HFFc6 (cell line): Measurements from ENCODE around the gene EPM2A. TPM values are rescaled to one million over a fixed set of nuclear protein-coding genes. Genes with fewer than 3 reads are reported as not detected.

Experiments used
- DNase-seq: peaks from one replicate; pipeline ENCODE4 v3.0.0-alpha.2; 2018
- H3K27ac Mint-ChIP-seq: 2 replicates; pipeline ENCODE4 v1.8.0; 2020; ENCODE audit warnings: mild to moderate bottlenecking, mixed read lengths
- H3K27me3 Mint-ChIP-seq: 2 replicates; pipeline ENCODE4 v1.8.0; 2021; ENCODE audit warnings: mild to moderate bottlenecking, moderate library complexity, mixed read lengths; ENCODE audit not compliant: insufficient read depth
- H3K36me3 Mint-ChIP-seq: 2 replicates; pipeline ENCODE4 v1.8.0; 2021; ENCODE audit warnings: low read depth, mixed read lengths
- H3K4me1 Mint-ChIP-seq: 2 replicates; pipeline ENCODE4 v1.8.0; 2020; ENCODE audit warnings: low read depth, mixed read lengths
- H3K4me3 Mint-ChIP-seq: 2 replicates; pipeline ENCODE4 v1.8.0; 2020; ENCODE audit warnings: mild to moderate bottlenecking, moderate library complexity, mixed read lengths
- H3K9me3 Mint-ChIP-seq: 2 replicates; pipeline ENCODE4 v1.8.0; 2020; ENCODE audit warnings: mild to moderate bottlenecking, mixed read lengths
- CTCF ChIP-seq: fragments of 200-600 bp; sonication (generic); IDR thresholded peaks from 2 replicates; pipeline ENCODE4 v1.5.0; 2021; ENCODE audit warnings: antibody characterized with exemption, mild to moderate bottlenecking
- total RNA-seq, 6 experiments: library from RNA; stranded (reverse); fragmentation: NEBNext Ultra II Directional; extraction: Animal tissue kit (Norgen Biotek cat#: 25700); gene quantifications; 2 replicates in 1 of 6; 3 replicates in 5 of 6; pipeline ENCODE4 v1.2.3, GENCODE V29; 2021

The EPM2A gene
- total RNA-seq, 6 experiments from 2014 or later, result 3.1 to 5.5 (median 3.8) TPM

- no peaks in the 10 kb centered on the region; the same call in 1 of the 2 replicates for H3K9me3 Mint-ChIP-seq
- TF ChIP-seq CTCF, result no peak
- no peak overlapping the region for H3K27ac Mint-ChIP-seq
- no peaks in the 10 kb centered on the region for H3K27me3 Mint-ChIP-seq
- H3K4me1 Mint-ChIP-seq, result peaks cover 34% of the 10 kb centered on the region
- peaks cover 19% of the 10 kb centered on the region for H3K36me3 Mint-ChIP-seq
- no peak for DNase-seq
- no peak overlapping the region for H3K4me3 Mint-ChIP-seq
Measured at GRCh38 chr6:145731447-145731846, 3.9 kb downstream of the EPM2A start.

GRCh38 chr6:145729887-145730286 lies 5.4 kb downstream of the EPM2A start:
- H3K36me3 Mint-ChIP-seq, result peaks cover 19% of the 10 kb centered on the region
- H3K4me1 Mint-ChIP-seq, result peaks cover 26% of the 10 kb centered on the region
- H3K9me3 Mint-ChIP-seq, result no peaks in the 10 kb centered on the region; the same call in 1 of the 2 replicates
- TF ChIP-seq CTCF, result no peak
- no peak overlapping the region for H3K27ac Mint-ChIP-seq
- no peaks in the 10 kb centered on the region for H3K27me3 Mint-ChIP-seq
- H3K4me3 Mint-ChIP-seq, result no peak overlapping the region
- no peak for DNase-seq

GRCh38 chr6:145728444-145729385 lies 6.6 kb downstream of the EPM2A start:
- no peak for TF ChIP-seq CTCF
- no peak for DNase-seq
- H3K4me3 Mint-ChIP-seq, result no peak overlapping the region
- H3K9me3 Mint-ChIP-seq, result no peaks in the 10 kb centered on the region; the same call in 1 of the 2 replicates
- H3K27me3 Mint-ChIP-seq, result no peaks in the 10 kb centered on the region
- peaks cover 25% of the 10 kb centered on the region for H3K4me1 Mint-ChIP-seq
- no peak overlapping the region for H3K27ac Mint-ChIP-seq
- peaks cover 19% of the 10 kb centered on the region for H3K36me3 Mint-ChIP-seq

GRCh38 chr6:145727817-145728388 lies 7.4 kb downstream of the EPM2A start:
- H3K36me3 Mint-ChIP-seq, result peaks cover 19% of the 10 kb centered on the region
- H3K27me3 Mint-ChIP-seq, result no peaks in the 10 kb centered on the region
- no peaks in the 10 kb centered on the region; the same call in 1 of the 2 replicates for H3K9me3 Mint-ChIP-seq
- no peak overlapping the region for H3K27ac Mint-ChIP-seq
- TF ChIP-seq CTCF, result no peak
- H3K4me1 Mint-ChIP-seq, result peaks cover 29% of the 10 kb centered on the region
- no peak for DNase-seq
- no peak overlapping the region for H3K4me3 Mint-ChIP-seq

GRCh38 chr6:145725570-145725969 lies 9.8 kb downstream of the EPM2A start:
- Mint-ChIP-seq H3K9me3 (no peaks in the 10 kb centered on the region; the same call in none of the 2 replicates), H3K27me3 (no peaks in the 10 kb centered on the region), H3K4me1 (peaks cover 14% of the 10 kb centered on the region), H3K4me3 (no peak overlapping the region), H3K27ac (no peak overlapping the region), H3K36me3 (peaks cover 19% of the 10 kb centered on the region)
- TF ChIP-seq CTCF, result no peak
- no peak for DNase-seq
